ENCODE data around the gene VPS72.

The VPS72 gene

GRCh38 chr1:151165738-151166504 is 24.1 kb downstream of the VPS72 start, which contains the start of the genes LYSMD1 and SCNM1:
LYSMD1 (minus strand) TSS chr1:151165902; CDS start chr1:151165258, 644 bp downstream.
SCNM1 (plus strand) TSS chr1:151166144; CDS start chr1:151166153, 9 bp downstream.
- TF ChIP-seq, protein P1, sequence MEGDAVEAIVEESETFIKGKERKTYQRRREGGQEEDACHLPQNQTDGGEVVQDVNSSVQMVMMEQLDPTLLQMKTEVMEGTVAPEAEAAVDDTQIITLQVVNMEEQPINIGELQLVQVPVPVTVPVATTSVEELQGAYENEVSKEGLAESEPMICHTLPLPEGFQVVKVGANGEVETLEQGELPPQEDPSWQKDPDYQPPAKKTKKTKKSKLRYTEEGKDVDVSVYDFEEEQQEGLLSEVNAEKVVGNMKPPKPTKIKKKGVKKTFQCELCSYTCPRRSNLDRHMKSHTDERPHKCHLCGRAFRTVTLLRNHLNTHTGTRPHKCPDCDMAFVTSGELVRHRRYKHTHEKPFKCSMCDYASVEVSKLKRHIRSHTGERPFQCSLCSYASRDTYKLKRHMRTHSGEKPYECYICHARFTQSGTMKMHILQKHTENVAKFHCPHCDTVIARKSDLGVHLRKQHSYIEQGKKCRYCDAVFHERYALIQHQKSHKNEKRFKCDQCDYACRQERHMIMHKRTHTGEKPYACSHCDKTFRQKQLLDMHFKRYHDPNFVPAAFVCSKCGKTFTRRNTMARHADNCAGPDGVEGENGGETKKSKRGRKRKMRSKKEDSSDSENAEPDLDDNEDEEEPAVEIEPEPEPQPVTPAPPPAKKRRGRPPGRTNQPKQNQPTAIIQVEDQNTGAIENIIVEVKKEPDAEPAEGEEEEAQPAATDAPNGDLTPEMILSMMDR (IDR thresholded peaks at IDR 0.05; ENCODE audit: low read depth, low read length), result no peak
- peak within 1 kb of the TSS; percentile 99 for H3K4me3 ChIP-seq (ENCODE audit: low read depth, low read length)

DNA sequence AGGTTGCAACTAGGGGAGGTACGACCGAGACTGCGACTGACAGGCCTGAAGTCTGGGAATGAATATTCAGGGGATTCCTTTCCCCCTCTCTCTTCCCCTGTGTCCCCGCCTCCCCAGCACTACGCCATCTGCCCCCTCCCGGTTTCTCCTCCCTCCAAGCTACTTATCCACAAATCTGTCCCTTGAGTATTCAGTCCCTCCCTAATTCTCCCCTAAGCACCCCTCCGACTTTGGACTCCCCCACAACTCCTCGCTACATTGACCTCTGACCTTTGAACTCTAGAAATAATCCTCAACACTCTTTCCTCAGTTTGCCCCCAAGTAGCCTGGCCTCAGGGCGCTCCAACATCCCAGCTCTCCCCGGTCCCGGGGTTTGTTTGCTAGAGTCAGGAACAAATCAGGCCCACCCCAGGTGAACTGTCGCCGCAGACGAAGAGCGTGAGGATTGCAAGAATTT is 24.7 kb downstream of the VPS72 start:
- H3K4me3 ChIP-seq (ENCODE audit: low read depth, low read length), result peak overlapping the region; percentile 99
- TF ChIP-seq, protein P1 (IDR thresholded peaks at IDR 0.05; ENCODE audit: low read depth, low read length), result no peak

GRCh38 chr1:151164732-151165280 is 25.2 kb downstream of the VPS72 start:
- H3K4me3 ChIP-seq (ENCODE audit: low read depth, low read length), result peak overlapping the region; percentile 99
- TF ChIP-seq, protein P1 (IDR thresholded peaks at IDR 0.05; ENCODE audit: low read depth, low read length), result no peak

DNA sequence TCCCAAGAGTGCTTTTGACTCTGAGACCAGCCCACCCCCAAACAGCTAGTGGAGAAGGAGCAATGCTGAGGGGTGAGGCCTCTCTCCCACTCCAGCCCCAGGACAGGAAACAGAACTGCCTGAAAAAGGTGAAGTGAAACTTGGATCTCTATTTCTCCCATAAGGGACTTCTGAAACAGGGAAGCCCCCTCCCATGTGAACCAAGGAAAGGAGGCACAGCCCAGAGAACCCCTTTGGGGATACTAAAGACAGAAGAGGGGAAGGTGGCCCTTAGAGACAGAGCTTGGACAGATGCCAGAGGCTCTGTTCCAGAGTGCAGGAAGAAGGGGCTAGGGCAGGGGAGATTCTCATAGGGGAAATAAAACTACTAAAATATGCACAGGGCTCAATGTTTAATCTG is 30.6 kb downstream of the VPS72 start:
- H3K4me3 ChIP-seq (ENCODE audit: low read depth, low read length), result no peak overlapping the region
- TF ChIP-seq, protein P1 (IDR thresholded peaks at IDR 0.05; ENCODE audit: low read depth, low read length), result no peak

DNA sequence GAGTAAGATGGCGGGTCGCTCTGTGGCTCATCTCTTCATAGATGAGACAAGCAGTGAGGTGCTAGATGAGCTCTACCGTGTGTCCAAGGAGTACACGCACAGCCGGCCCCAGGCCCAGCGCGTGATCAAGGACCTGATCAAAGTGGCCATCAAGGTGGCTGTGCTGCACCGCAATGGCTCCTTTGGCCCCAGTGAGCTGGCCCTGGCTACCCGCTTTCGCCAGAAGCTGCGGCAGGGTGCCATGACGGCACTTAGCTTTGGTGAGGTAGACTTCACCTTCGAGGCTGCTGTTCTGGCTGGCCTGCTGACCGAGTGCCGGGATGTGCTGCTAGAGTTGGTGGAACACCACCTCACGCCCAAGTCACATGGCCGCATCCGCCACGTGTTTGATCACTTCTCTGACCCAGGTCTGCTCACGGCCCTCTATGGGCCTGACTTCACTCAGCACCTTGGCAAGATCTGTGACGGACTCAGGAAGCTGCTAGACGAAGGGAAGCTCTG is 31.2 kb downstream of the VPS72 start:
- no peak overlapping the region for H3K4me3 ChIP-seq (ENCODE audit: low read depth, low read length)
- TF ChIP-seq, protein P1 (IDR thresholded peaks at IDR 0.05; ENCODE audit: low read depth, low read length), result no peak

GRCh38 chr1:151158326-151158725 is 31.7 kb downstream of the VPS72 start:
- H3K4me3 ChIP-seq (ENCODE audit: low read depth, low read length), result no peak overlapping the region
- TF ChIP-seq, protein P1 (IDR thresholded peaks at IDR 0.05; ENCODE audit: low read depth, low read length), result no peak

DNA sequence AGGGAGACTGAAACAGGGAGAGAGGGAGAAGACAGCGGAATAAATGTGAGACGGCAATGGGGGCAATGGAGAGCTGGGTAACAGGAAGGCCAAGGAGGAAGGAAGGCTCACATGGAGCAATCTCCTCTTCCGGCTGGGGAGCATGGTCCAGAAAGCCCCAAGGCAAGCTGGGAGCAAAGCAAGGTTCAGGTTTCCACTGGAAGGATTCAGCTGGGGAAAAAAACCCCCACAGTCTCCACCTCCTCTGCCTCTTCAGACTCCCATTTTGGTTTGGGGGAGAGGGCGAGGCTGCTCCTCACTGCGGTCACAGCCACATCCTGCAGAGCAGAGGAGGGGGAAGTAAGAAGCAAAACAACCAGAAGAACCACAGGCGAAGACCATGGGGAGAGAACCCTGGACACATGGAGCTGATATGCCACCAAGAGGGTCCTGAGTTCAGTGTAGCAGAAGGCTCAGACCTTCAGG is 32.9 kb downstream of the VPS72 start:
- no peak overlapping the region for H3K4me3 ChIP-seq (ENCODE audit: low read depth, low read length)
- TF ChIP-seq, protein P1 (IDR thresholded peaks at IDR 0.05; ENCODE audit: low read depth, low read length), result no peak
